B cell (primary cell): ENCODE data around the gene ITPR2.

Source experiments
- EZH2 ChIP-seq: IDR thresholded peaks from 2 replicates; pipeline ENCODE4 v1.6.1; 2012; ENCODE audit warnings: borderline replicate concordance, low read depth, mild to moderate bottlenecking, moderate library complexity, low read length; ENCODE audit not compliant: insufficient read depth, poor library complexity, severe bottlenecking
- TF ChIP-seq, protein P1 (sequence below): fragments of 200-600 bp; IDR thresholded peaks from one replicate; pipeline ENCODE4 v1.8.0; 2022; ENCODE audit warnings: antibody characterized with exemption, mild to moderate bottlenecking

DNA sequence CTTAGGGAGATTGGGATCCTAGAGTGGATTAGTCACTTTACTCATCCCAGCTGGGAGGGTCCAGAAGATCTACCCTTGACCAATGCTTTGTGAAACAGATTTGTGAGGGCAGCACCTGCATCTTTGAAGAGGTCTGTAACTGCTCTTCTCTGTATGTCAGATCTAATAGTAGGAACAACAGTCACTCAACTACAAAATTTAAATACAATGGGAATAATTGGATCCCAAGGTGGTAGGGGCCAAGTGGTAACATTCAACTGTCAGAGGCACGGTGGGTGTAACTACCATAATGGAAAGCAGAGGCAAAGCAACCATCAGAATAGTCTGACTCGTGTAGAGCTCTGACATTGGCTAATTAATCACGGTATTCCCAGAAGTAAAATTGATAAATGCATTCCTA is 55.8 kb downstream of the ITPR2 start:
- TF ChIP-seq, protein P1, sequence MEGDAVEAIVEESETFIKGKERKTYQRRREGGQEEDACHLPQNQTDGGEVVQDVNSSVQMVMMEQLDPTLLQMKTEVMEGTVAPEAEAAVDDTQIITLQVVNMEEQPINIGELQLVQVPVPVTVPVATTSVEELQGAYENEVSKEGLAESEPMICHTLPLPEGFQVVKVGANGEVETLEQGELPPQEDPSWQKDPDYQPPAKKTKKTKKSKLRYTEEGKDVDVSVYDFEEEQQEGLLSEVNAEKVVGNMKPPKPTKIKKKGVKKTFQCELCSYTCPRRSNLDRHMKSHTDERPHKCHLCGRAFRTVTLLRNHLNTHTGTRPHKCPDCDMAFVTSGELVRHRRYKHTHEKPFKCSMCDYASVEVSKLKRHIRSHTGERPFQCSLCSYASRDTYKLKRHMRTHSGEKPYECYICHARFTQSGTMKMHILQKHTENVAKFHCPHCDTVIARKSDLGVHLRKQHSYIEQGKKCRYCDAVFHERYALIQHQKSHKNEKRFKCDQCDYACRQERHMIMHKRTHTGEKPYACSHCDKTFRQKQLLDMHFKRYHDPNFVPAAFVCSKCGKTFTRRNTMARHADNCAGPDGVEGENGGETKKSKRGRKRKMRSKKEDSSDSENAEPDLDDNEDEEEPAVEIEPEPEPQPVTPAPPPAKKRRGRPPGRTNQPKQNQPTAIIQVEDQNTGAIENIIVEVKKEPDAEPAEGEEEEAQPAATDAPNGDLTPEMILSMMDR = no peak
- TF ChIP-seq EZH2 = no peak
